Germinal center (tissue), 1 donor: ENCODE results near the gene ANGPTL2.

Experiments used
- DNase-seq: peaks from one replicate; pipeline ENCODE4 v3.0.0; 2012; ENCODE audit warnings: mixed read lengths, low spot score

The ANGPTL2 gene

DNA sequence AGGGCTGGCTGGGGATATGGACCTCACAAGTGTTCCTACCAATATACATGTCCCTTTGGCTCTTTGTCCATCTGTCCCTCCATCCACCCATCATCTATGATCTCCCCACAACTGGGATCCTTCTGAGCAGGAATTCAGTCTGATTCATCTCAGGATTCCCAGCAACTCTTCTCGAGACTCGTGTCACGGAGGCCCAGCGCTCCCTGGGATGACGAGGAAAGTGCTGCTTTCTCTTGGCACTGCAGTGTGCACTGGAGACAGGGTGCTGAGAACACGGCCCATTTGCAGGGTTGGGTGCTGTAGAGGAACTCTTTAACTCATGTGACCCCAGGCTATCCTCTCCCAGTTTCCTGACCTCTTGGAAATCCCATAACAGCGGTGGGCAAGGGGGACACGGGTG, 72.9 kb downstream of the ANGPTL2 start:
- no peak for DNase-seq

DNA sequence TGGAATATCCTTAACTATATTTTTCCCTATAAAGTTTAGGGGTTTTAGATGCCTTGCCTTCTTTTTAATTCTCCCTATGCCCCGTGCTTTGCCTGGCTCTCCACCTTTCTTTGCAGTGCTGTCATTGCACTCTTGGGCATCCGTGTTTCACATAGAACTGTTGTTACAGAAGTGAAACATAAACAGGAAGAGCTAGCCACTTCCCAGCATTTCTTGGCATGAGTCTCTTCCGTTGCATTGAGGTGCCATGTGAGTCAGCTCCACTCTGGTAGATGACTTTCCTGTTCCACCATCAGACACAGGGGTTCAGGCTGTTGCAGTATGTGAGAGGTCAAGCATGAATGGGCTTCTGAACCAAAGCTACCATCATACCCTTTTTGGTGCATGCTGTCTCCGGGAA, 73.4 kb downstream of the ANGPTL2 start:
- no peak for DNase-seq

DNA sequence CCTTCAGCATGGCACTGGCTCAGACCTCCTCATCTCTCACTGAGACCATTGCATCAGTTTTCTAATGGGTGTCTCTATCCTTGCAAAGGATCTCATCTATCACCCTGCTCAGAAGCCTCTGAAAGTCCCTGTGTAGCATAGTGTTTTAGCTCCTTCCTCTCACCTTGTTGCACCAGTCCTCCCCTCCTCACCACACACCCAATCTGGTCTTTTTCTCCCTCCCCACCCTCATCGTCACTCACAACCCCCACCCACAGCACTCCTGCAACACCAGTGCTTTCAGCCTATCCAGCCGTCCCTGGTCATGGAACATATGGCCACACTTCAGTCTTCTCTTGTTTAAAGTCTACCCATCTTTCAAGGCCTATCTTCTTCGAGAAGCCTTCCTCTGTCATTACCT, 74.5 kb downstream of the ANGPTL2 start:
- DNase-seq = no peak

DNA sequence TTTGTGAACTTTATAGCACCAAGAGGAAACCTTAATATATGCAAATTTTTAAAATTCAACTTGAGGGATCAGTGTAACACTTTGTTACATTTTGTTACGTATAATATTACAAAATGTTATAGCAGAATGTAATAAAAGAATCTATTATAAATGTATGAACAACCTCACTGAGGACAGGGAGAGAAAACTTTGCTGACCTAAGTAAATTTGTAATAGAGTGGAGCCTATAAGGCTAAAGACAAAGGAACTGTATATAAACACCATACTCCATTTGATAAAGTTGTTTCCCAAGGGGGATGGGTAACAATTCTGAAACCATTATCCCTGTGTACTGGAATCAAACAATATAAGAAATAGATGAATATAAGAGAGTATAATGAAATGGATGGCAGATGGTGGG, 77.3 kb downstream of the ANGPTL2 start:
- DNase-seq = no peak

DNA sequence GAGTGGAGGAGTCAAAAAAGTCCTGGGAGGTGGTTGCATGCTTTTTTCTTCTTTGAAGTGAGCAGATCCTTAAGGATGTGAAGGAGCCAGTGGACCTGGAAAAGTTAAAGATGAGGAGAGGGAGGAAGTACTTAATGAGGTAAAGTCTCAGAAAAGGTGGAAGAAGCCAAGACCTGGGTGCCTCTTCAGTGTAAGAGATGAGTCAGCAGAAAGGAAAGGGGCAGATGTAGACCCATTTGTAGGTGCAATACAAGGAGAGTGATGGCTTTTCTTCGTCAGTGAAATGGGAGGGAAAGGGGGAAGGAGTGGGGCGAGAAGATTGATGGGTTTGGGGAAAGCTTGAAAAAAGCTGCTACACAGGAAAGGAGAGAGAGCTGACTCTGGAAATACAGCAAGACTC, 82.9 kb downstream of the ANGPTL2 start:
- DNase-seq = no peak

DNA sequence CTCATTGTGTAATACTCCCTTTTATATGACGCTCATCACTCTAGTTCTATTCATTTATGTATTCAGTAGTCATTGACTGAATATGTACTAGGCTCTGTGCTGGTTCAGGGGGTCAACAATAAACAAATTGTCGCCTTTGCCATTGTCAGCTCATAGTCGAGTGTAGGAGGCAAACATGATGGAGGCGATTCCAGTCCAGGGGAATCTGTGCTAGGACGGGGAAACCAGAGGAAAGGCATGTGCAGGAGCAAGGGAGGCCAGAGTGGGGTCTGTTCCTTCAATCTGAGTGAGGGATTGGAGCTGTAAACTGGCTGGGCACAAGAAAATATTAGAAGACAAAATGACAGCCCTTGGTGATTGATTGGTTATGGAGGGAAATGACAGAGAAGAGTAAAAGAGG, 83.9 kb downstream of the ANGPTL2 start:
- no peak for DNase-seq
